ENCODE measurements around the gene MTCH1.

The MTCH1 gene

GRCh38 chr6:36924131-36924530 lies 61.9 kb downstream of the MTCH1 start:
- DNase-seq, result no peak

GRCh38 chr6:36920546-36920945 lies 65.5 kb downstream of the MTCH1 start:
- DNase-seq, result no peak

- no peak for DNase-seq
Measured at GRCh38 chr6:36920049-36920448, 65.9 kb downstream of the MTCH1 start.
